K562 (cell line): ENCODE results near the gene HPS4. TPM values are rescaled to one million over a fixed set of nuclear protein-coding genes. Genes with fewer than 3 reads are reported as not detected.
A peak's percentile ranks its signal among the peaks of the same experiment; 100 is the strongest.

ENCODE experiments used
- AFF4 ChIP-seq: sonication (generic); formaldehyde crosslinking; IDR thresholded peaks from 2 replicates; pipeline ENCODE4 v1.8.0; 2023; ENCODE audit warnings: mild to moderate bottlenecking, missing genetic modification reagents
- ARNT ChIP-seq, 2 experiments: fragments of 450-650 bp; IDR thresholded peaks; 2 replicates each; pipeline ENCODE4 v1.6.1; 2016; ENCODE audit warnings: mild to moderate bottlenecking in 1 of 2
- BHLHE40 ChIP-seq: IDR thresholded peaks from 2 replicates; pipeline ENCODE4 v1.6.1; 2011; ENCODE audit warnings: low read length, improper control_type of control experiment
- HDGF ChIP-seq: fragments of 450-650 bp; IDR thresholded peaks from 2 replicates; pipeline ENCODE4 v1.6.1; 2016
- MAX ChIP-seq: sonication (generic); formaldehyde crosslinking; IDR thresholded peaks from 2 replicates; pipeline ENCODE4 v1.9.0; 2022; ENCODE audit warnings: mild to moderate bottlenecking, missing genetic modification reagents
- MNT ChIP-seq, 2 experiments: fragments of 450-650 bp; conservative IDR thresholded peaks; 2 replicates each; pipeline ENCODE4 v1.6.1; 2017; ENCODE audit warnings: mild to moderate bottlenecking in 2 of 2, moderate library complexity in 2 of 2
- PHF8 ChIP-seq: fragments of 200-600 bp; sonication (generic); IDR thresholded peaks from 2 replicates; pipeline ENCODE4 v1.6.1; 2012; ENCODE audit warnings: mixed run types, mild to moderate bottlenecking, inconsistent platforms, low read length, moderate library complexity, borderline replicate concordance
- SMAD4 ChIP-seq: fragments of 250-450 bp; sonication (Bioruptor Pico); conservative IDR thresholded peaks from 2 replicates; pipeline ENCODE4 v1.8.0; 2021; ENCODE audit warnings: inconsistent platforms, mild to moderate bottlenecking, moderate library complexity
- TAF7 ChIP-seq: fragments of 450-650 bp; IDR thresholded peaks from 2 replicates; pipeline ENCODE4 v1.6.1; 2016; ENCODE audit warnings: missing genetic modification characterization, missing compliant biosample characterization
- VEZF1 ChIP-seq: fragments of 200-800 bp; sonication (Bioruptor generic); IDR thresholded peaks from 2 replicates; pipeline ENCODE4 v1.6.1; 2017; ENCODE audit warnings: missing genetic modification characterization, missing compliant biosample characterization
- YY1 ChIP-seq, 3 experiments: IDR thresholded peaks; 2 replicates each; pipeline ENCODE4 v1.6.1; 2011; ENCODE audit warnings: low read length in 2 of 3, mild to moderate bottlenecking in 2 of 3, moderate library complexity in 2 of 3, borderline replicate concordance in 1 of 3, control low read depth in 1 of 3, low read depth in 1 of 3; ENCODE audit not compliant: insufficient read depth in 3 of 3, insufficient replicate concordance in 2 of 3, control insufficient read depth in 1 of 3, insufficient read length in 1 of 3; ENCODE audit errors: extremely low read depth in 1 of 3
- ZKSCAN1 ChIP-seq: fragments of 150-350 bp; IDR thresholded peaks from 2 replicates; pipeline ENCODE4 v1.6.1; 2016; ENCODE audit warnings: low read depth, low read length
- ZNF24 ChIP-seq: fragments of 450-650 bp; IDR thresholded peaks from 2 replicates; pipeline ENCODE4 v1.6.1; 2016
- polyA plus RNA-seq, 8 experiments: library from polyadenylated mRNA; depleted of rRNA in 4 of 8; stranded (reverse) in 5 of 8; unstranded in 3 of 8; fragments of >200 nt; fragmentation: Nextera tagmentation in 2 of 8; fragmentation: Illumina TruSeq in 1 of 8; extraction: Ambion mirVana in 2 of 8; extraction: Trizol in 1 of 8; gene quantifications; 2 replicates each; pipeline versions ENCODE4 v1.2.1 to v1.2.3, GENCODE V29; 2011 to 2014; ENCODE audit warnings: inconsistent platforms in 1 of 8, missing spikeins in 1 of 8
- total RNA-seq, 7 experiments: library from RNA; depleted of rRNA in 6 of 7; stranded (reverse); fragments of >200 nt in 6 of 7; fragmentation: Illumina TruSeq in 2 of 7; extraction: Trizol in 2 of 7; gene quantifications; 2 replicates each; pipeline versions ENCODE4 v1.2.1 to v1.2.3, GENCODE V29; 2011 to 2021; ENCODE audit warnings: low replicate concordance in 1 of 7
- TF ChIP-seq, protein P1 (sequence below), 2 experiments: fragments of 450-650 bp; IDR thresholded peaks; 2 replicates each; pipeline ENCODE4 v1.6.1; 2016
- TF ChIP-seq, protein P2 (sequence below): sonication (generic); formaldehyde crosslinking; IDR thresholded peaks from 2 replicates; pipeline ENCODE4 v1.5.0; 2020; ENCODE audit warnings: missing genetic modification reagents

Gene HPS4
- total and polyA plus RNA-seq, 9 of the 15 experiments (the other 6 are each of a cell fraction or from before 2014, with no cell fraction given), result 12.8 to 29.2 (median 25.3) TPM

- TF ChIP-seq AFF4 (CRISPR knock-in tag) (no peak), MNT (conservative IDR thresholded peaks at IDR 0.05) (peak; percentile 79 to 93), VEZF1 (CRISPR knock-in tag) (peak; percentile 93), BHLHE40 (peak; percentile 90), ZNF24 (peak; percentile 33; the same call in 1 of the 2 replicates), MAX (CRISPR knock-in tag) (peak; percentile 70), ZKSCAN1 (0 out of 2 replicates have a peak, but pooled peaks have one; percentile 9), HDGF (peak; percentile 94; the same call in 1 of the 2 replicates), PHF8 (peak; percentile 67; the same call in 1 of the 2 replicates), SMAD4 (0 out of 2 replicates have a peak, but pooled peaks have one; percentile 52), ARNT (IDR thresholded peaks at IDR 0.05) (peak; percentile 50 to 61; a peak in 2 of 4 replicates), YY1 (IDR thresholded peaks at IDR 0.05; ENCODE audit: borderline replicate concordance in 1 of 3, control insufficient read depth in 1 of 3, extremely low read depth in 1 of 3, insufficient read depth in 3 of 3, insufficient read length in 1 of 3, insufficient replicate concordance in 2 of 3, low read depth in 1 of 3, low read length in 2 of 3) (peak; percentile 82 to 96 (median 95)), TAF7 (tag) (no peak)
- TF ChIP-seq, protein P1, sequence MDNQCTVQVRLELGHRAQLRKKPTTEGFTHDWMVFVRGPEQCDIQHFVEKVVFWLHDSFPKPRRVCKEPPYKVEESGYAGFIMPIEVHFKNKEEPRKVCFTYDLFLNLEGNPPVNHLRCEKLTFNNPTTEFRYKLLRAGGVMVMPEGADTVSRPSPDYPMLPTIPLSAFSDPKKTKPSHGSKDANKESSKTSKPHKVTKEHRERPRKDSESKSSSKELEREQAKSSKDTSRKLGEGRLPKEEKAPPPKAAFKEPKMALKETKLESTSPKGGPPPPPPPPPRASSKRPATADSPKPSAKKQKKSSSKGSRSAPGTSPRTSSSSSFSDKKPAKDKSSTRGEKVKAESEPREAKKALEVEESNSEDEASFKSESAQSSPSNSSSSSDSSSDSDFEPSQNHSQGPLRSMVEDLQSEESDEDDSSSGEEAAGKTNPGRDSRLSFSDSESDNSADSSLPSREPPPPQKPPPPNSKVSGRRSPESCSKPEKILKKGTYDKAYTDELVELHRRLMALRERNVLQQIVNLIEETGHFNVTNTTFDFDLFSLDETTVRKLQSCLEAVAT (IDR thresholded peaks at IDR 0.05), result 0 out of 4 replicates have a peak, but pooled peaks of 1 of the 2 experiments have one; percentile 35
- TF ChIP-seq, protein P2, sequence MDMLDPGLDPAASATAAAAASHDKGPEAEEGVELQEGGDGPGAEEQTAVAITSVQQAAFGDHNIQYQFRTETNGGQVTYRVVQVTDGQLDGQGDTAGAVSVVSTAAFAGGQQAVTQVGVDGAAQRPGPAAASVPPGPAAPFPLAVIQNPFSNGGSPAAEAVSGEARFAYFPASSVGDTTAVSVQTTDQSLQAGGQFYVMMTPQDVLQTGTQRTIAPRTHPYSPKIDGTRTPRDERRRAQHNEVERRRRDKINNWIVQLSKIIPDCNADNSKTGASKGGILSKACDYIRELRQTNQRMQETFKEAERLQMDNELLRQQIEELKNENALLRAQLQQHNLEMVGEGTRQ (CRISPR knock-in tag), result peak; percentile 85
Observed at GRCh38 chr22:26483439-26484359, at the start of gene HPS4, which contains the start of gene SRRD (continued).
